NCI-H345 treated with DMSO at 0.1 percent for 48 hours (cell line): Measurements from ENCODE around the gene RPL21.
"Not testable (repeated sequence)": the region's sequence is repeated elsewhere in the genome, so short reads cannot be mapped to it uniquely, and the experiment has no call there.

ENCODE experiments used
- DNase-seq: peaks from one replicate; lab custom pipeline; 2025; ENCODE audit not compliant: unreplicated experiment; lab: John Stamatoyannopoulos, UW

The RPL21 gene

DNA sequence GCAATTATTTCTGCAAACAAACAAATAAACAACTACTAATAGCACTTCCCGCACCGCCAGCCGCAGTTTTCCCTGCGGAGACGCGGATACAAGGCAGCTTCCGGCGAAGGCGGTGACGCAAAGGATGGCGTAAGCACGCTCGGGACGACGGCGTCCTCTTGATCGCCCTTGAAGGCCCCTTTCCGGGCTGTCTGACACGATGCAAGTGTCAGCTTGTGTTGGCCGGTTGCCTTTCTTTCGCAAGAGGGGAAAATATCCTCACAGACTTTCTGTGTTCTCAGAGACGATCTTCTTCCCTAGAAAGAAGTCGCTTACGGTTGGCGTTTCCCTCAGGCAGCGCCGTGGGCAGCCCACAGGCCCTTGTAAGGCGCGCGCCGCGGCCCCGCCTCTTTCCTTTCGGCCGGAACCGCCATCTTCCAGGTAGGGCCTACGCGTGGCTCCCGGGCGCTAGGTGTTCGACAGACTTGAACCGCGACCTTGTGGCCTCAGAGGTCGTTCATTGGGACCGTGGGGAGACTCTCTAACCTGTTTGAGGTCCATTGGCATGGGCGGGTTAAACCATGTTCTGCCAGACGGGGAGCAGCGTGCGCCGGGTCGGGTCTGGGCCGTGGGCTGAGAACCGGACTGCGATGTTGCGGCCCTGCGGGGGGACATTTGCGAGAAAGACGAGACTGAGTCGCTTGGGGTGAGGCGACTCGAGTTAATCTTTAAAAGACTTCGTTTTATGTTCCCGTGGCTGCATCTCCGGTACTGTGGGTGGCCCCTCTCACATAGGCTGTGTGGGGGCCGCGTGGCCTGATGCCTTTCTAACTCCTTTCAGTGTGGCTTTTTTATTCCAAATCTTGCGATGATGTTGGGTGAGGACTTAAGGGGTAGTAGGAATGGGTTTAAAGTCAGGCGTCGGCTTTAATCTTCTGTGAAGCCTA, at the start of gene RPL21:
RPL21 (plus strand) TSS at position 393 of the 926 bp plus-strand sequence. CDS start 2,219 bp downstream, outside the sequence.
- DNase-seq = peak; percentile 73

DNA sequence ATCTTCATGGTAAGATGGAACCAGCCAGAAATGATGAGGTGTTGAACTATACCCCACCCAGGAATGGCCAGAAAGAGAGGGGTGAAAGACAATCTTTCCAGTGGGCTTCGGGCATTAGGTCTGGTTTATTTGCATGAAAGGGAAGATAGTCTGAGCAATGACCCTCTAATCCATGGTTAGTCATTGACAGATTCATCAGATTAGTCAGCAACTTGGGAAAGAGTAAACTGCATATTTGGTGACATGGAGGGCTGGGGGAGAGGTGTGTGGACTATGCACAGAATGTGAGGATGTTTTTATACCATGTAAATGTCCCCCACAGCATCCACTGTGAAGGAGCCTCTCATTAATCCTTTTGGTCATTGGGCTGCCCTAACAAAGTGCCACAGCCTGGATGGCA, 49.7 kb upstream of the RPL21 start:
- DNase-seq = no peak

DNA sequence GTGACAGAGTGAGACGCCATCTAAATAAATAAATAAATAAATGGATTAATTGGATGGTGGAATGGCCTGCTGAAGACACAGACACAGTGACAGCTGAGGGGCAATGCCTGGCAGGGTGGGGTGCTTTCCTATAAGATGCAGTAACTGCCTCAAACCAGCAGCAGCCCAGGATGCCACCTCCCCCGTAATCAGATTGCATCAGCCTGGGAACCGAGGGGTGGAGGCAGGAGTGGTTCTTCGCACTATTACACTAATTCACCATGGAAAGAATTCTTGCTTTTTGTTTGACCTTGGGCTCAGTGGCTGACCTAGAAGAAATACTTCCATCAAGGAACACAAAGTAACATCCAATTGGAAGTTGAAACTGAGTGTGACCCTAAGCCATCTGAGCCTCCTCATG, 48.2 kb upstream of the RPL21 start:
- no peak for DNase-seq

DNA sequence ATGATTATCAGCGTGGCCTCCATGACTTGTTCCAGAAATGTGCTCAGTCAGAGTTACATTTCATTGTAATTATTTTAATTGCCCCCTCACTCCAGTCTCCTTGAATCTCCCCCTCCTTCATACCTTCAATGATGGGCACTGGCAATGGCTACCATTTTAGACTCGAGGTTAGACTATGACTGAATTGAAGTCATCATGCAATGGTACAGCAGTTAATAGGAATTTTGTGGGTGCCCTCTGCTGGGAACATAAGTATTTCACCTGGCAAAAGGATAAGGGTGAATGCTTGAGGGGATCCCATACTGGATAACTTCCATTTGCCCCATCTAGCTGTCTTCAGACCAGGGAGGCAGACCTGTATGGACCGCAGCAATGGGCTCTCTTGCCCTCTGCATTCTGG, 47.5 kb upstream of the RPL21 start:
- DNase-seq = no peak

DNA sequence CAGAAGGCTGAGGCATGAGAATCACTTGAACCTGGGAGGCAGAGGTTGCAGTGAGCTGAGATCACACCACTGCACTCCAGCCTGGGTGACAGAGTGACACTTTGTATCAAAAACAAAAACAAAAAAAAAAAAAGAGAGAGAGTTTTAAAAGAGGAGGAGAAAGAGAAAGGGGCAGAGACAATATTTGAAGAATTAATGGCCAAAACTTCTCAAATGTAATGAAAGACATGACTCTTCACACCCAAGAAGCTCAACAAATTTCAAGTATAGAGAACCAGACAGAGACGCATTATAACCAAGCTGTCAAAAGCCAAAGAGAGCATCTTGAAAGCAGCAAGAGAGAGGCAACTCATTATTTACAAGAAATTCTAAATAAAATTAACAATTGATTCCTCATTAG, 42.8 kb upstream of the RPL21 start:
- no peak for DNase-seq

DNA sequence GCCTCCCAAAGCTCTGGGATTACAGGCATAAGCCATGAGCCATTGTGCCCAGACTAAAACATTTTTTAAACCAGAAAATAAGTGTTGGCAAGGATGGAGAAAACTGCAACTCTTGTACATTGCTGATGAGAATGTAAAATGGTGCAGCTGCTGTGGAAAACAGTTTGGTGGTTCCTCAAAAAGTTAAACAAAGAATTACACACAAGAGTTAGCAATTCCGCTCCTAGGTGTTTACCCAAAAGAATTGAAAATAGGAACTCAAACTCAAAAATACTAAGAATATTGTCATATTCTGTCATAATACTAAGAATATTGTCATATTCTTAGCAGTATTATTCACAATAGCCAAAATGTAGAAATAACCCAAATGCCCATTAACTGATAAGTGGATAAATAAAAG, 40.1 kb upstream of the RPL21 start:
- DNase-seq = no peak

DNA sequence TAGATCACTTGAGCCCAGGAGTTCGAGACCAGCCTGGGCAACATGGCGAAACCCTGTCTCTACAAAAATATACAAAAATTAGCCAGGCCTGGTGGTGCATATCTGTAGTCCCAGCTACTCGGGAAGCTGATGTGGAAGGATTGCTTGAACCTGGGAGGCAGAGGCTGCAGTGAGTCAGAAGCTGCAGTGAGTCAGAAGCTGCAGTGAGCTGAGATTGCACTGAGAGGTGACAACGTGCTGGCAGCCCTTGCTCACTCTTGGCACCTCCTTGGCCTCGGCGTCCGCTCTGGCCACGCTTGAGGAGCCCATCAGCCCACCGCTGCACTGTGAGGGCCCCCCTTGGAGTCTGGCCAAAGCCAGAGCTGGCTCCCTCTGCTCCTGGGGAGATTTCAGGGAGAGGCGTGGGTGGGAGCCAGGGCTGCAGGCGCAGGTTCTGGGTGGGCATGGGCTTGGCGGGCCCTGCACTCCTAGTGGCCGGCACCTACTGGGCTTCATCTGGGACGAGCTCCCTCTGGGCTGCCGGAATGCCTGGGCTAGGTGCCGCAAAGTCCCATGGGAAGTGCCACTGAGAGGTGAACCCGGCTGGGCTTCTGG, 39.5 kb upstream of the RPL21 start:
- DNase-seq = no peak

DNA sequence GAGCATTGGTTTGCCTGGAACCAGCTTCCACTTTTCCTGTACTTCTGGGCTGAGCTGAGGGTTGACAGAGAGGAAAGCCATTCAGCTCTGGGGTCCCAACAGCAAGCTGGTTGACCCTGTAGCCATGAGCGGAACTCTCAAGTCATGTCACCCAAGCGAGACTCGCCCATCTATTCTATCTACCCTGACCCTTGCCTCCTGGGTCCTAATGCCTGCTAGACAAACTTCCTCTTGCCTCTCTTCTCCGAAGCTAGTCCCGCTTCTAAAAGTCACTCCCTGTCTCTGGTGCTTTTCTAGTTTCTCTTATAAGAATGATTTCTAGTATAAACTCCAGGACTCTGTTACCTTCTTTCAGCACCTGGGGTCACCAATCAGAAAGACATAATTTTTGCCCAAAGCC, 38.0 kb upstream of the RPL21 start:
- not testable (repeated sequence) for DNase-seq

DNA sequence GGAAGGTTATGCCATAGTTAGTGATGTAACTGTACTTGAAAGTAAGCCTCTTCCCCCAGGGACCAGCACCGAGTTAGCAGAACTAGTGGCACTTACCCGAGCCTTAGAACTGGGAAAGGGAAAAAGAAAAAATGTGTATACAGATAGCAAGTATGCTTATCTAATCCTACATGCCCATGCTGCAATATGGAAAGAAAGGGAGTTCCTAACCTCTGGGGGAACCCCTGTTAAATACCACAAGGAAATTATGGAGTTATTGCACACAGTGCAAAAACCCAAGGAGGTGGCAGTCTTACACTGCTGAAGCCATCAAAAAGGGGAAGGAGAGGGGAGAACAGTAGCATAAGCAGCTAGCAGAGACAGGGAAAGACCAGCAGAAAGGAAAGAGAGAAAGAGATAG, 33.6 kb upstream of the RPL21 start:
- not testable (repeated sequence) for DNase-seq

DNA sequence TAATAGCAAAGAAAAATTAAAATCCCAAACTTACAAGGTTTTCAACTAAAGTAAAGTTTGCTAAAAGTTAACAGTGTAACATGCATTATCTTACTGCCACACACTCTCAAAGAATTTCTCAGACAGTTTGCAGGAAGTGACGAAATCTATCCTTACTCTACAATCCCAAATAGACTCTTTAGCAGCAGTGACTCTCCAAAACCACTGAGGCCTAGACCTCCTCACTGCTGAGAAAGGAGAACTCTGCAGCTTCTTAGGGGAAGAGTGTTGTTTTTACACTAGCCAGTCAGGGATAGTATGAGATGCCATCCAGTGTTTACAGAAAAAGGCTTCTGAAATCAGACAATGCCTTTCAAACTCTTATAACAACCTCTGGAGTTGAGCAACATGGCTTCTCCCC, 32.5 kb upstream of the RPL21 start:
- not testable (repeated sequence) for DNase-seq

DNA sequence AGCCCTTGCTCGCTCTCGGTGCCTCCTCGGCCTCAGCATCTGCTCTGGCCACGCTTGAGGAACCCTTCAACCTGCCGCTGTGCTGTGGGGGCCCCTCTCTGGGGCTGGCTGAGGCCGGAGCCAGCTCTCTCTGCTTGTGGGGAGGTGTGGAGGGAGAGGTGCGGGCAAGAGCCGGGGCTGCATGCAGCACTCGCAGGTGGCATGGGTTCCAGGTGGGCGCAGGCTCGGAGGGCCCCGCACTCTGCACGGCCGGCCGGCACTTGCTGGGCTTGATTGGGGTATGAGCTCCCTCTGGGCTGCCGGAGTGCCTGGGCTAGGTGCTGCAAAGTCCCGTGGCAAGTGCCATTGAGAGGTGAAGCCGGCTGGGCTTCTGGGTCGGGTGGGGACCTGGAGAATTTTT, 31.7 kb upstream of the RPL21 start:
- DNase-seq = no peak

DNA sequence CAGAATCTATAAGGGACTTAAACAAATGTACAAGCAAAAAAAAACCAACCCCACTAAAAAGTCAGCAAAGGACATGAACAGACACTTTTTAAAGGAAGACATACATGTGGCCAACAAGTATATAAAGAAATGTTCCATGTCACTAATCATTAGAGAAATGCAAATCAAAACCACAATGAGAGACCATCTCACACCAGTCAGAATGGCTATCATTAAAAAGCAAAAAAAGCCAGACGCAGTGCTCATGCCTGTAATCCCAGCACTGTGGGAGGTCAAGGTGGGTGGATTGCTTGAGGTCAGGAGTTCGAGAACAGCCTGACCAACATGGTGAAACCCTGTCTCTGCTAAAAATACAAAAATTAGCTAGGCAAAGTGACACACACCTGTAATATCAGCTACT, 29.3 kb upstream of the RPL21 start:
- not testable (repeated sequence) for DNase-seq

DNA sequence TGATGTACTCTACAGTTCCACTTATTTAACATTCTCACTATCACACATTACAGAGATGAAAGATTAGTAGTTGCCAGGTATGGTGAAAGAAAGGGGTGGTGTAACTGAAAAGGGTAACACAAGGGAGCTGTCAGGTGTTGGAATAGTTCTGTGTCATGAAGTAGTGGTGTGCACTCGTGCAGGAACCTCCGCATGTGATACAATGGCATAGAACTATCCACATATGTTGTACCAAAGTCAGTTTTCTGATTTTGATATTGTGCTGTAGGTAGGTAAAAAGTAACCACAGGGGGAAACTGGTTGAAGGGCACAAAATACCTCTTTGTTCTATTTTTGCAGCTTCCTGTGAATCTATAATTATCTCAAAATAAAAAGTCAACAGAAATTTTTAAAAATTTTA, 24.4 kb upstream of the RPL21 start:
- DNase-seq = no peak

DNA sequence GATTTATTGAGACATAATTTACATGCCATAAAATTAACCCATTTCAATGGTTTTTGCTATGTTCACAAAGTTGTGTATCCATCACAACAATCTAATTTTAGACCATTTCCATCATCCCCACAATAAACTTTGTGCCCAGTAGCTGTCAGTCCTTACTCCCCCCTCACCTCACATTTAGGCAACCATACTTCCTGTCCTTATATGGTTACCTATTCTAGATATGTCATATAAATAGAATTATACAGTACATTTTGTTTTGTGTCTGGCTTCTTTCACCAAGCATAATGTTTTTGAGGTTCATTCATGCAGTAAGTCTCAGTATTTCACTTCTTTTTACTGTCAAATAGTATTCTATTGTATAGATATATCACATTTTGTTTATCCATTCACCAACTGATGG, 23.2 kb upstream of the RPL21 start:
- no peak for DNase-seq

DNA sequence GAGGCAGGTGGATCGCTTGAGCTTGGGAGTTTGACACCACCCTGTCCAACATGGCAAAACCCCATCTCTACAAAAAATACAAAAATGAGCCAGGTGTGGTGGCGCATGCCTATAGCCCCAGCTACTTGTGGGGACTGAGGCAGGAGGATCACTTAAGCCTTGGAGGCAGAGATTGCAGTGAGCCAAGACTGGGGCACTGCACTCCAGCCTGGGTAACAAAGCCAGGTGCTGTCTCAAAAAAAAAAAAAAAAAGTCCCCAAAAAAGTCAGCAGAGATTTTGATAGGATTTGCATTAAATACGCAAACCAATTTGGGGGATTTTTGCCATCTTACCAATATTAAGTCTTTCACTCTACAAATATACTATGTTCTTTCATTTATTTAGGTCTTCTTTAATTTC, 21.7 kb upstream of the RPL21 start:
- DNase-seq = no peak

DNA sequence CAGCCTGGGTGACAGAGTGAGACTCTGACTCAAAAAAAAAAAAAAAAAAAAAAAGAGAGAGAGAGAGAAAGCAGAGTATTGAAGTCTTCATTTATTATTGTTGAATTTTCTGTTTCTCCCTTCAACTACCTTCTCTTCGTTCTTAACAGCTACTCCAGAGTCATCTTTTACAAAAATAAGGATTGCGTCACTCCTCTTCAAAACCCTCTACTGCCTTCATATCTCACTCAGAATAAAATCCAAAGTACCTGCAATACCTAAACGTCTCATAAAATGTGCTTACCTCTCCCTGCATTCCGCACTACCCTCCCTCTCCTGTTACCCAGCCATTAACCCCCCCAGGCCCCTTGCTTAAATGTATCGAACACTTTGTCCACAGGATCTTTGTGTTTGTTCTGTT, 17.4 kb upstream of the RPL21 start:
- no peak for DNase-seq

DNA sequence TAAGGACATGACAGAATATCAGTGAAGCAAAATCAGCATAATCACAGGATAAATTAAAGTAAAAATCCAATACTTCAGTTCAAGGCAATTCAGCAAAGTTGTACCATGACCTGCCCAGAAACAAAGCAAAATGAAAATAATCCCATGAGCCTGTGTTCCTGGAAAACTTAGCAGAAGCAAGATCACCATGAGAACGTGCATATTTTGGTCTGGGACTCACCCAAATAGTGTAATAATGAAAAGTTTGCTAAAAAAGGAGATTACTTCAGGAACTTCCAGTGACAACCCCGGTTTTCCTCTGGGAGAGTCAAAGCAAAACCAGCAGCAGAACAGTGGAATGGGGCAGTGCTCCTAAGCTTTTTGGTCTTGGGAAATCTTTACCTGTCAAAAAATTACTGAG, 14.9 kb upstream of the RPL21 start:
- no peak for DNase-seq

DNA sequence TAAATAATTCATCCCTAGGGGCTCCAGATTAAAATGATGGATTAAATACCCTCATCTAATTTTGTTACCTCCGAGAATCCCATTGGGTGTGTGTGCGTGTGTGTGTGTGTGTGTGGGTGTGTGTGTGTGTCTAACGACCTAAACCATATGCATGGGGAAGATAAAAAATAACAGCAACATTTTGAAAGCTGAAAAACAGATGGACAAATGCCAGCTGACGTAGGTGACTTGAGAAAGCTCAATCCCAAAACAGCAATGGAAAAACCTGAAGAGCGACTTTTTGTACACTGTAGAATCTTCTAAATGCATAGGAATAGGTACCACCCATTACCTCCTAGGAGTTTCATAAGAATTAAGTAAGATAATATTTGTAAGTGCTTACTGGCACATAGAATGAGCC, 8.7 kb upstream of the RPL21 start:
- no peak for DNase-seq

DNA sequence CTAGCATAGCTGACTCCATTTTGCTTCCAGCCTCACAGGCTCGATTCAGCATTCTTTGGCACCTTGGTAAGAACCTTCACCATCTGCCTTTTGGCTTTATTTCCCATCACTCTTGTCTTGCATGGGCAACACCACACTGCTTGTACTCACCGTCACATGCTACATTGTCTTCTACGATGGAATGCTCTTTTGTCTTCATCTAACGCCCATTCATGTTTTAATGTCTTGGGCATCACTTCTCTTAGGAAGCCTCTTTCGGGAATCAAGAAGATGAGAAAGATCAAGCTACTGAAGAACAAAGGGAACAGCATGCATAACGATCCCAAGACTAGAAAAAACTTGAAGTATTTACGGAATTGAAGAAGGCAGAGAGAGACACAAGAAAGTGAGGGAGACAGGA, 5.7 kb upstream of the RPL21 start:
- no peak for DNase-seq

DNA sequence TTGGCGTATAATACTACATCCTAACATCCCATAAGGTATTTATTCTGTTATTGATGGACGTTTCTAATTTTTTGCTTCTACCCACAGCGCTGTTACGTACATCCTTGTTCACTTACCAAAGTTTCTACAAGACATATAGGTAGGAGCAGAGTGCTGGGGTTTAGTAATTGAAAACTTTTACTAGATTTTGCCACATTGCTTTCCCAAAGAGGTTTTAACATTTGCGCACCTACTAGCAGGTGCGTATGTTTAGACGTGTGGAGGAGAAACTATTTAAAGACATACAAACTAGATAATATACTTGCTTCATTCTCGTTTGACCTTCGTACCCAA, 559 bp upstream of the RPL21 start:
- no peak for DNase-seq

DNA sequence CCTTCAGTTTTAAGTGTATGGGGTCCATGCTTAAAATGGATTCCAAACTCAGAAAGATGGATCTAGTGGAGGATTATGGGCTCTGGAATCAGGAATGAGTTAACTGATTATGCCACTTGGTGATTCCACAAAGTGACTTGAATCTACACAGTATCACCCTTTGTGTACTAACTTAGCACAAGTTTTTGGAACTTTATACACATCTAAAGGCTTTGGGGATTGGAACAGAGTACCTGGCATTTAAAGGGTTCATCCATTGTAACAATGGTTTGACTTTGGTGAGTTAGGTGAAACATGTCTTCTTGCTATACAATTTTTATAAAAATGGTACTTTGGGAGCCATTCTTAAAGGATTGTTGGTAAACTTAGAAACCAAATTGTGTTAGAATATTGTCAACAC, 1.1 kb downstream of the RPL21 start:
- no peak for DNase-seq

DNA sequence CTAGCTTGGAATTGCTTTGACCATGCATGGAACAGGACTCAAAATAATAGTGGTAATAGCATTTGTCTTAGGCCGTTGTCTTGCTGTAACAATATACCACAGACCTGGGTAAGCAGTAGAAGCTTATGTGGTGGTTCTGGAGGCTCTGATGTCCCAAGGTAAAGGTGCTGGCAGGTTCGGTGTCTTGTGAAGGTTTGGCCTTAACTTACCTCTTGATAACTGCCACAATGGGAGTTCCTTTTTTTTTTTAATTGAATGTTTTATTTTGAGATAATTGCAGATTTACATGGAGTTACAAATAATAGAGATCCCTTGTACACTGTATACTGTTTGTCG, 5.8 kb downstream of the RPL21 start:
- no peak for DNase-seq
